Measurements from ENCODE around the gene CD200.

DNA sequence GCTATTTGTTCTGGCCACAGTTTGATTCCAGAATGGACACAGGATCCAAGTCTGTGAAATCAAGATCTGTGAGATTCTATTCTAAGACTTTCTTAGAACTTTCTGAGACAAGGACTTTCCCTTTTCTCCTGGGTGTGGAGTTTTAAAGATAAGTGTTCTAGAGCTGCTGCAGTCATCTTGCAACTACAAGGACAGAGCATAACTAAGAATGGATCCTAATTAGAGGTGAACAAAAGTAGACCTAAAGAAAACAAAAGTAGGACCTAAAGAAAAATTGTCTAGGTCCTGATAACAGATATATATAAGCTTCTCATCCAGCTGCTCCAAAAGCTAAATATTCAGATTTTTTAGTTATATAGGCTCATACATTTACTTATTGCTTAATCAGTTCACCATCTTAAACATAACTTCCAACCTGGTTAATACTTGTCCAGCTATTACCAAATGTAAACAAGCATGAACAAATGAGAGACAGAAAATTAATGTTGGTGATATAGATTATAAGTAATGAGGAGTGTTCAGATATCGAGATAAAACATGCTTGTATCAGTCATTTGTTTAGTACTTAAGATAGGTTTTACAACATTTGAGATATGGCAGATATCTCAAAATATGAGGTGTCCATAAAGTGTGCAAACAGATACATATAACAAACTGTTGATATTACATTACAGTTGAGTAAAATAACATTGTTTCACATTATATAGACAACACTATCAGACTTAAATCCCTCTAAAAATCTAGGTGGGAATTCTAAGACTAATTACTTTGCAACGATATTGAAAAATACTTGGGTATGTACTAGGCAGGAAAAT, 75.1 kb downstream of the CD200 start:
- TF ChIP-seq, protein P1, sequence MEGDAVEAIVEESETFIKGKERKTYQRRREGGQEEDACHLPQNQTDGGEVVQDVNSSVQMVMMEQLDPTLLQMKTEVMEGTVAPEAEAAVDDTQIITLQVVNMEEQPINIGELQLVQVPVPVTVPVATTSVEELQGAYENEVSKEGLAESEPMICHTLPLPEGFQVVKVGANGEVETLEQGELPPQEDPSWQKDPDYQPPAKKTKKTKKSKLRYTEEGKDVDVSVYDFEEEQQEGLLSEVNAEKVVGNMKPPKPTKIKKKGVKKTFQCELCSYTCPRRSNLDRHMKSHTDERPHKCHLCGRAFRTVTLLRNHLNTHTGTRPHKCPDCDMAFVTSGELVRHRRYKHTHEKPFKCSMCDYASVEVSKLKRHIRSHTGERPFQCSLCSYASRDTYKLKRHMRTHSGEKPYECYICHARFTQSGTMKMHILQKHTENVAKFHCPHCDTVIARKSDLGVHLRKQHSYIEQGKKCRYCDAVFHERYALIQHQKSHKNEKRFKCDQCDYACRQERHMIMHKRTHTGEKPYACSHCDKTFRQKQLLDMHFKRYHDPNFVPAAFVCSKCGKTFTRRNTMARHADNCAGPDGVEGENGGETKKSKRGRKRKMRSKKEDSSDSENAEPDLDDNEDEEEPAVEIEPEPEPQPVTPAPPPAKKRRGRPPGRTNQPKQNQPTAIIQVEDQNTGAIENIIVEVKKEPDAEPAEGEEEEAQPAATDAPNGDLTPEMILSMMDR (IDR thresholded peaks at IDR 0.05), result no peak
- TF ChIP-seq POLR2A (IDR thresholded peaks at IDR 0.05), result no peak
- no peak for TF ChIP-seq POLR2AphosphoS5 (IDR thresholded peaks at IDR 0.05)
- no peak for TF ChIP-seq EP300 (IDR thresholded peaks at IDR 0.05)
